K562 (cell line): ENCODE measurements around the gene TMEM208. TPM values are rescaled to one million over a fixed set of nuclear protein-coding genes. Genes with fewer than 3 reads are reported as not detected.
A peak's percentile ranks its signal among the peaks of the same experiment; 100 is the strongest.

Experiments used
- ATAC-seq: fragments of 200-7000 bp; cut with Tn5 transposase; 3 replicates; pipeline ENCODE4 v1.9.1; 2020; ENCODE audit warnings: moderate library complexity
- BruUV-seq: library from RNA; stranded (reverse); fragments of 400-500 nt; replicated peaks from 2 replicates; lab custom pipeline; 2021; lab: Mats Ljungman, UMichigan
- CTCF ChIA-PET: fragments of 300-600 bp; formaldehyde crosslinking; extraction: SDS; loops from one replicate; lab custom pipeline; 2021; ENCODE audit warnings: low intra/inter-chr PET ratio; lab: Yijun Ruan, JAX
- POLR2A ChIA-PET: fragments of 300-600, 350-650 bp; sonication (Branson Sonifier 250); formaldehyde crosslinking; extraction: SDS; loops from one replicate; lab custom pipeline; 2021; ENCODE audit warnings: antibody characterized with exemption, inconsistent platforms; lab: Yijun Ruan, JAX
- DNase-seq, 4 experiments: peaks; one replicate each; pipeline versions ENCODE4 v3.0.0 to v3.0.0-alpha.2; 2011 to 2018; ENCODE audit warnings: low spot score in 3 of 4, mixed read lengths in 3 of 4; ENCODE audit errors: extremely low read depth in 1 of 4
- FAIRE-seq: peaks from 2 replicates; lab custom pipeline; 2011; peaks lifted over from hg19 to GRCh38; lab: Jason Lieb, UNC
- H2AFZ ChIP-seq: 2 replicates; pipeline ENCODE4 v1.6.0; 2011; ENCODE audit warnings: low read depth, low read length, control low read depth, inconsistent platforms
- H3K27ac ChIP-seq: fragments of 200-600 bp; 3 replicates; pipeline ENCODE4 v1.8.0; 2011; ENCODE audit warnings: low read depth, mild to moderate bottlenecking, control low read depth, inconsistent platforms, low read length, moderate library complexity, mixed read lengths; ENCODE audit errors: extremely low read depth
- H3K27me3 ChIP-seq, 2 experiments: fragments of 300-600 bp in 1 of 2; 2 replicates in 1 of 2; 3 replicates in 1 of 2; pipeline versions ENCODE4 v1.6.0 to v1.8.0; 2011; ENCODE audit warnings: inconsistent platforms in 2 of 2, low read length in 2 of 2, mild to moderate bottlenecking in 1 of 2, mixed read lengths in 1 of 2, moderate library complexity in 1 of 2; ENCODE audit not compliant: control insufficient read depth in 2 of 2, insufficient read depth in 2 of 2
- H3K36me3 ChIP-seq: fragments of 300-600 bp; 3 replicates; pipeline ENCODE4 v1.8.0; 2011; ENCODE audit warnings: mild to moderate bottlenecking, low read length, inconsistent platforms; ENCODE audit not compliant: control insufficient read depth, insufficient read depth
- H3K4me1 ChIP-seq, 2 experiments: fragments of 200-600 bp in 1 of 2; replicated peaks in 1 of 2; 2 replicates in 1 of 2; 3 replicates in 1 of 2; pipeline versions ENCODE4 v1.5.1 to v1.8.0; 2011; ENCODE audit warnings: inconsistent platforms in 2 of 2, low read length in 2 of 2, mild to moderate bottlenecking in 1 of 2, mixed read lengths in 1 of 2, moderate library complexity in 1 of 2; ENCODE audit not compliant: control insufficient read depth in 2 of 2, insufficient read depth in 2 of 2
- H3K4me2 ChIP-seq: 2 replicates; pipeline ENCODE4 v1.6.1; 2011; ENCODE audit warnings: low read length, control low read depth, inconsistent platforms, mixed read lengths; ENCODE audit not compliant: insufficient read depth
- H3K4me3 ChIP-seq: fragments of 200-600 bp; sonication (generic), shearing (Covaris generic); 2 replicates; pipeline ENCODE4 v1.5.1; 2016; ENCODE audit warnings: control low read depth, inconsistent platforms
- H3K79me2 ChIP-seq: fragments of 200-600 bp; 3 replicates; pipeline ENCODE4 v1.8.0; 2011; ENCODE audit warnings: low read length, inconsistent platforms; ENCODE audit not compliant: control insufficient read depth, insufficient read depth
- H3K9ac ChIP-seq, 2 experiments: 2 replicates each; pipeline versions ENCODE4 v1.6.0 to v1.6.1; 2011; ENCODE audit warnings: low read depth in 2 of 2, low read length in 2 of 2, control low read depth in 1 of 2, inconsistent platforms in 1 of 2, mild to moderate bottlenecking in 1 of 2, mixed read lengths in 1 of 2; ENCODE audit not compliant: insufficient read depth in 1 of 2
- H3K9me1 ChIP-seq: one replicate; pipeline ENCODE4 v1.6.0; 2011; ENCODE audit warnings: inconsistent platforms, mild to moderate bottlenecking, low read length, moderate library complexity; ENCODE audit not compliant: control insufficient read depth, insufficient read depth
- H3K9me3 ChIP-seq: replicated peaks from 2 replicates; pipeline ENCODE4 v1.5.1; 2011; ENCODE audit warnings: low read depth, low read length, inconsistent platforms; ENCODE audit not compliant: control insufficient read depth, insufficient read depth
- H4K20me1 ChIP-seq: replicated peaks from 2 replicates; pipeline ENCODE4 v1.6.1; 2011; ENCODE audit warnings: low read length, inconsistent platforms, mixed read lengths; ENCODE audit not compliant: control insufficient read depth, insufficient read depth
- BDP1 ChIP-seq: IDR thresholded peaks from 3 replicates; pipeline ENCODE4 v1.6.1; 2011; ENCODE audit not compliant: insufficient read length, insufficient read depth
- CC2D1A ChIP-seq: fragments of 450-650 bp; IDR thresholded peaks from 2 replicates; pipeline ENCODE4 v1.6.1; 2017; ENCODE audit warnings: mild to moderate bottlenecking
- DDX20 ChIP-seq: fragments of 450-650 bp; IDR thresholded peaks from 2 replicates; pipeline ENCODE4 v1.6.1; 2016; ENCODE audit warnings: missing genetic modification characterization, low read depth, mild to moderate bottlenecking, missing compliant biosample characterization, moderate library complexity
- GATA2 ChIP-seq: sonication (generic); formaldehyde crosslinking; IDR thresholded peaks from 2 replicates; pipeline ENCODE4 v1.4.0; 2020; ENCODE audit warnings: mild to moderate bottlenecking, missing genetic modification reagents
- GTF2F1 ChIP-seq: IDR thresholded peaks from 2 replicates; pipeline ENCODE4 v1.6.1; 2011; ENCODE audit warnings: low read depth, low read length, improper control_type of control experiment
- HDAC6 ChIP-seq: IDR thresholded peaks from 2 replicates; pipeline ENCODE4 v1.6.1; 2012; ENCODE audit warnings: low read depth, mild to moderate bottlenecking, control low read depth, inconsistent platforms, low read length, moderate library complexity
- IRF1 ChIP-seq: sonication (generic); formaldehyde crosslinking; IDR thresholded peaks from 2 replicates; pipeline ENCODE4 v1.8.0; 2022; ENCODE audit warnings: missing genetic modification reagents, mild to moderate bottlenecking, borderline replicate concordance
- MXI1 ChIP-seq: IDR thresholded peaks from 2 replicates; pipeline ENCODE4 v1.6.1; 2011; ENCODE audit warnings: low read depth, mild to moderate bottlenecking, improper control_type of control experiment, low read length
- NFE2 ChIP-seq: IDR thresholded peaks from 2 replicates; pipeline ENCODE4 v1.6.1; 2014; ENCODE audit warnings: antibody characterized with exemption, low read depth
- NUFIP1 ChIP-seq: fragments of 450-650 bp; IDR thresholded peaks from 2 replicates; pipeline ENCODE4 v1.6.1; 2018; ENCODE audit not compliant: partially characterized antibody
- PCBP2 ChIP-seq: fragments of 200-400 bp; formaldehyde crosslinking; IDR thresholded peaks from 2 replicates; pipeline ENCODE4 v1.6.1; 2018; ENCODE audit warnings: low read length, low read depth, mild to moderate bottlenecking, moderate library complexity; ENCODE audit not compliant: poor library complexity, severe bottlenecking
- RBM17 ChIP-seq: fragments of 200-400 bp; formaldehyde crosslinking; IDR thresholded peaks from 2 replicates; pipeline ENCODE4 v1.6.1; 2017; ENCODE audit warnings: low read depth, mild to moderate bottlenecking, low read length, borderline replicate concordance
- RBM25 ChIP-seq: fragments of 200-400 bp; formaldehyde crosslinking; IDR thresholded peaks from 2 replicates; pipeline ENCODE4 v1.6.1; 2018; ENCODE audit warnings: low read length, low read depth, moderate library complexity; ENCODE audit not compliant: severe bottlenecking
- ZMIZ1 ChIP-seq, 2 experiments: fragments of 150-350 bp in 1 of 2; IDR thresholded peaks; 2 replicates each; pipeline ENCODE4 v1.6.1; 2012 to 2016; ENCODE audit warnings: low read depth in 2 of 2, low read length in 2 of 2, mild to moderate bottlenecking in 1 of 2, moderate library complexity in 1 of 2
- ZNF143 ChIP-seq: sonication (generic); formaldehyde crosslinking; IDR thresholded peaks from 2 replicates; pipeline ENCODE4 v1.9.0; 2022; ENCODE audit warnings: mild to moderate bottlenecking, missing genetic modification reagents
- WGBS: fragments of 100-300 bp; shearing (Covaris generic); methylation state at CpG from one replicate; pipeline ENCODE4 v1.1.6; 2016; ENCODE audit warnings: low coverage, mixed read lengths; ENCODE audit not compliant: insufficient coverage; ENCODE audit errors: missing lambda C conversion rate; 5-methylcytosine and 5-hydroxymethylcytosine counted together
- in situ Hi-C: fragments of 300-500 bp; cut with MboI; formaldehyde crosslinking; loops from 4 replicates; pipeline ENCODE4 v1.15.0; 2018; ENCODE audit warnings: inconsistent platforms, mixed read lengths
- intact Hi-C: fragments of 100-400 bp; cut with micrococcal nuclease; formaldehyde crosslinking; loops from 2 replicates; pipeline ENCODE4 v1.14.2; 2022
- polyA plus RNA-seq, 8 experiments: library from polyadenylated mRNA; depleted of rRNA in 4 of 8; stranded (reverse) in 5 of 8; unstranded in 3 of 8; fragments of >200 nt; fragmentation: Nextera tagmentation in 2 of 8; fragmentation: Illumina TruSeq in 1 of 8; extraction: Ambion mirVana in 2 of 8; extraction: Trizol in 1 of 8; gene quantifications; 2 replicates each; pipeline versions ENCODE4 v1.2.1 to v1.2.3, GENCODE V29; 2011 to 2014; ENCODE audit warnings: inconsistent platforms in 1 of 8, missing spikeins in 1 of 8
- total RNA-seq, 7 experiments: library from RNA; depleted of rRNA in 6 of 7; stranded (reverse); fragments of >200 nt in 6 of 7; fragmentation: Illumina TruSeq in 2 of 7; extraction: Trizol in 2 of 7; gene quantifications; 2 replicates each; pipeline versions ENCODE4 v1.2.1 to v1.2.3, GENCODE V29; 2011 to 2021; ENCODE audit warnings: low replicate concordance in 1 of 7

TMEM208 gene
- total and polyA plus RNA-seq, 9 of the 15 experiments (the other 6 are each of a cell fraction or from before 2014, with no cell fraction given): 31.8 to 239 (median 54.3) TPM

- no peak for TF ChIP-seq IRF1 (CRISPR knock-in tag)
Measured at GRCh38 chr16:67181346-67181745, 45.6 kb upstream of the TMEM208 start (continued).

- FAIRE-seq (peak; percentile 60), DNase-seq (no peak), ATAC-seq (no peak)
- Histone ChIP-seq H3K27ac (no peak overlapping the region), H3K4me3 (0 out of 2 replicates have a peak overlapping the region, but pooled peaks have one; percentile 61), H3K27me3 (no peaks in the 10 kb centered on the region), H3K4me1 (peaks cover 13 to 56% of the 10 kb centered on the region in 2 experiments), H4K20me1 (peaks cover 11% of the 10 kb centered on the region), H3K9ac (peak overlapping the region in 1 of 2 experiments; percentile 81; a peak in 1 of 4 replicates), H3K4me2 (peak overlapping the region; percentile 99), H3K9me1 (no peaks in the 10 kb centered on the region), H3K79me2 (peaks cover 14% of the 10 kb centered on the region), H3K9me3 (no peaks in the 10 kb centered on the region), H2AFZ (no peak overlapping the region), H3K36me3 (no peaks in the 10 kb centered on the region)
- TSS peak; percentile 59 for BruUV-seq
- intact Hi-C loops (loop anchor here (10.0 kb wide), 2 partner anchors 167 to 227 kb away; no protein-coding TSS in a partner anchor), in situ Hi-C loops (no loop called here)
- ChIA-PET CTCF (no interaction called here), POLR2A (interaction anchor here (0.6 to 1.5 kb wide), 3 partner anchors 9 to 263 kb away, joined by 3 read pairs; no protein-coding TSS in a partner anchor)
- 47% methylated on average over 2 of the region's 2 CpGs for WGBS
- TF ChIP-seq NUFIP1: no peak
- TF ChIP-seq GTF2F1: no peak
- TF ChIP-seq DDX20: no peak
- TF ChIP-seq ZMIZ1 (IDR thresholded peaks at IDR 0.05; ENCODE audit: low read depth in 2 of 2, low read length in 2 of 2): no peak
- TF ChIP-seq NFE2: no peak
- no peak for TF ChIP-seq RBM25
- TF ChIP-seq CC2D1A: no peak
- no peak for TF ChIP-seq HDAC6
- no peak for TF ChIP-seq GATA2
- TF ChIP-seq PCBP2: no peak
- no peak for TF ChIP-seq RBM17
- no peak for TF ChIP-seq BDP1
- TF ChIP-seq ZNF143 (CRISPR knock-in tag): no peak
- TF ChIP-seq MXI1: no peak
Measured at GRCh38 chr16:67182288-67182687, 44.6 kb upstream of the TMEM208 start.
